CD14-positive monocyte (primary cell): ENCODE measurements around the gene PNMA8C. TPM values are rescaled to one million over a fixed set of nuclear protein-coding genes. Genes with fewer than 3 reads are reported as not detected.

Experiments
- DNase-seq, 3 donors: peaks; one replicate each; pipeline ENCODE4 v3.0.0-alpha.2; 2011 to 2022
- H2AFZ ChIP-seq: 2 replicates; pipeline ENCODE4 v1.6.0; 2012; ENCODE audit warnings: mild to moderate bottlenecking, low read depth, low read length, inconsistent platforms; ENCODE audit not compliant: insufficient read depth, poor library complexity, severe bottlenecking
- H3K27ac ChIP-seq, 2 donors: 1 replicate in 1 of 2; 2 replicates in 1 of 2; pipeline ENCODE4 v1.5.1; 2012 to 2013; ENCODE audit warnings: low read length in 2 of 2, control low read depth in 1 of 2, inconsistent platforms in 1 of 2, low read depth in 1 of 2, mild to moderate bottlenecking in 1 of 2
- H3K27me3 ChIP-seq, 2 donors: one replicate each; pipeline versions ENCODE4 v1.6.0 to v1.6.1; 2011 to 2013; ENCODE audit warnings: low read length in 2 of 2; ENCODE audit not compliant: control insufficient read depth in 2 of 2, insufficient read depth in 2 of 2
- H3K36me3 ChIP-seq, 2 donors: replicated peaks in 1 of 2; 1 replicate in 1 of 2; 2 replicates in 1 of 2; pipeline versions ENCODE4 v1.5.1 to v1.6.1; 2012 to 2013; ENCODE audit warnings: low read length in 2 of 2, control low read depth in 1 of 2, inconsistent platforms in 1 of 2, mild to moderate bottlenecking in 1 of 2; ENCODE audit not compliant: insufficient read depth in 2 of 2, control insufficient read depth in 1 of 2
- H3K4me1 ChIP-seq, 2 donors: 1 replicate in 1 of 2; 2 replicates in 1 of 2; pipeline versions ENCODE4 v1.5.1 to v1.6.1; 2012 to 2013; ENCODE audit warnings: low read length in 2 of 2, control low read depth in 1 of 2, inconsistent platforms in 1 of 2, mild to moderate bottlenecking in 1 of 2, moderate library complexity in 1 of 2; ENCODE audit not compliant: insufficient read depth in 2 of 2, control insufficient read depth in 1 of 2
- H3K4me2 ChIP-seq: replicated peaks from 2 replicates; pipeline ENCODE3; 2012; ENCODE audit warnings: low read length, moderate library complexity, mild to moderate bottlenecking; ENCODE audit not compliant: poor library complexity, severe bottlenecking; ENCODE audit errors: extremely low read depth
- H3K4me3 ChIP-seq, 3 experiments: fragments of 200-600 bp in 1 of 3; sonication (generic) in 1 of 3; replicated peaks in 1 of 3; 1 replicate in 2 of 3; 2 replicates in 1 of 3; pipeline ENCODE4 v1.5.1; 2011 to 2013; ENCODE audit warnings: low read length in 3 of 3, mild to moderate bottlenecking in 3 of 3, control low read depth in 2 of 3, low read depth in 2 of 3, inconsistent platforms in 1 of 3, moderate library complexity in 1 of 3
- H3K79me2 ChIP-seq: 2 replicates; pipeline ENCODE4 v1.6.0; 2012; ENCODE audit warnings: mild to moderate bottlenecking, control low read depth, inconsistent platforms, low read length, moderate library complexity; ENCODE audit not compliant: insufficient read depth
- H3K9ac ChIP-seq: 2 replicates; pipeline ENCODE4 v1.6.0; 2017; ENCODE audit warnings: low read length, mild to moderate bottlenecking; ENCODE audit not compliant: insufficient read depth, poor library complexity, severe bottlenecking
- H3K9me3 ChIP-seq, 2 donors: replicated peaks in 1 of 2; 1 replicate in 1 of 2; 2 replicates in 1 of 2; pipeline versions ENCODE4 v1.5.1 to v1.6.1; 2012 to 2013; ENCODE audit warnings: low read length in 2 of 2, control low read depth in 1 of 2; ENCODE audit not compliant: control insufficient read depth in 1 of 2, insufficient read depth in 1 of 2
- H4K20me1 ChIP-seq: 2 replicates; pipeline ENCODE4 v1.6.0; 2012; ENCODE audit warnings: mild to moderate bottlenecking, low read length, control low read depth, moderate library complexity; ENCODE audit not compliant: insufficient read depth
- H3K27ac Mint-ChIP-seq, 7 donors: one replicate each; pipeline ENCODE4 v1.8.0; 2020; ENCODE audit warnings: mild to moderate bottlenecking in 7 of 7, mixed read lengths in 7 of 7, moderate library complexity in 6 of 7, inconsistent platforms in 2 of 7
- H3K27me3 Mint-ChIP-seq, 3 donors: one replicate each; pipeline ENCODE4 v1.8.0; 2021 to 2022; ENCODE audit warnings: low read depth in 3 of 3, mild to moderate bottlenecking in 3 of 3, mixed read lengths in 3 of 3, moderate library complexity in 3 of 3, inconsistent platforms in 1 of 3
- H3K36me3 Mint-ChIP-seq, 2 donors: one replicate each; pipeline ENCODE4 v1.8.0; 2020; ENCODE audit warnings: mixed read lengths in 2 of 2, inconsistent platforms in 1 of 2, mild to moderate bottlenecking in 1 of 2
- H3K4me1 Mint-ChIP-seq: one replicate; pipeline ENCODE4 v1.8.0; 2020; ENCODE audit warnings: mild to moderate bottlenecking, mixed read lengths
- H3K4me3 Mint-ChIP-seq, 2 donors: one replicate each; pipeline ENCODE4 v1.8.0; 2020; ENCODE audit warnings: mild to moderate bottlenecking in 2 of 2, mixed read lengths in 2 of 2, moderate library complexity in 1 of 2
- H3K9me3 Mint-ChIP-seq, 7 donors: one replicate each; pipeline ENCODE4 v1.8.0; 2020 to 2022; ENCODE audit warnings: mixed read lengths in 7 of 7, mild to moderate bottlenecking in 6 of 7, moderate library complexity in 6 of 7, inconsistent platforms in 2 of 7
- WGBS: methylation state at CpG from one replicate; pipeline ENCODE4 v1.1.5; 2013; ENCODE audit warnings: missing lambda C conversion rate; ENCODE audit not compliant: insufficient coverage; 5-methylcytosine and 5-hydroxymethylcytosine counted together
- intact Hi-C, 2 donors: fragments of 100-400 bp; cut with micrococcal nuclease; formaldehyde crosslinking; loops; one replicate each; pipeline versions ENCODE4 v1.15.0 to v1.15.1; 2023
- polyA plus RNA-seq, 3 donors: library from polyadenylated mRNA; depleted of rRNA in 1 of 3; unstranded in 2 of 3; stranded (reverse) in 1 of 3; fragments of 300-500 nt in 2 of 3; fragments of >200 nt in 1 of 3; fragmentation: Illumina TruSeq in 2 of 3; gene quantifications; 1 replicate in 2 of 3; 2 replicates in 1 of 3; pipeline ENCODE4 v1.2.3, GENCODE V29; 2012 to 2021
- TF ChIP-seq, protein P1 (sequence below): fragments of 200-600 bp; IDR thresholded peaks from one replicate; pipeline ENCODE4 v1.8.0; 2022; ENCODE audit warnings: antibody characterized with exemption, mild to moderate bottlenecking

PNMA8C gene
- polyA plus RNA-seq, 3 donors = not detected

DNA sequence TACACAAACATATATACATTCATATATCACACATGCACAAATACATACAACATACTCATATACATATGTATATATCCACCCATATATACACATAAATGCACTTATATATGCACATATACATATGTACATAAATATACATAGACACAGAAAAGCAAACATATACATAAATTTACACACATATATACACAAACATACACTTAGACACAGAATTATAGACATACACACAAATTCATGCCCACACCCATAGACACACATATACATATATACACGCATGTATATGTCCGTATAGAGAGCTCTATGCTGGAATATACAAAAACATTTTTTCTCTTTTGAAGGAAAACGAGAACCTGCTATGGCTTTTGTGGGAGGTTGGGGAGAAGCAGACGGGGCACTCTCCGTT lies 22.0 kb upstream of the PNMA8C start:
- H3K79me2 ChIP-seq = no peaks in the 10 kb centered on the region
- Mint-ChIP-seq H3K27ac (no peak overlapping the region), H3K4me3 (no peak overlapping the region), H3K27me3 (peaks cover 15 to 37% (median 21%) of the 10 kb centered on the region in 3 donors), H3K9me3 (peaks cover 0 to 12% (median 8%) of the 10 kb centered on the region in 7 donors), H3K36me3 (no peaks in the 10 kb centered on the region), H3K4me1 (no peaks in the 10 kb centered on the region)
- TF ChIP-seq, protein P1, sequence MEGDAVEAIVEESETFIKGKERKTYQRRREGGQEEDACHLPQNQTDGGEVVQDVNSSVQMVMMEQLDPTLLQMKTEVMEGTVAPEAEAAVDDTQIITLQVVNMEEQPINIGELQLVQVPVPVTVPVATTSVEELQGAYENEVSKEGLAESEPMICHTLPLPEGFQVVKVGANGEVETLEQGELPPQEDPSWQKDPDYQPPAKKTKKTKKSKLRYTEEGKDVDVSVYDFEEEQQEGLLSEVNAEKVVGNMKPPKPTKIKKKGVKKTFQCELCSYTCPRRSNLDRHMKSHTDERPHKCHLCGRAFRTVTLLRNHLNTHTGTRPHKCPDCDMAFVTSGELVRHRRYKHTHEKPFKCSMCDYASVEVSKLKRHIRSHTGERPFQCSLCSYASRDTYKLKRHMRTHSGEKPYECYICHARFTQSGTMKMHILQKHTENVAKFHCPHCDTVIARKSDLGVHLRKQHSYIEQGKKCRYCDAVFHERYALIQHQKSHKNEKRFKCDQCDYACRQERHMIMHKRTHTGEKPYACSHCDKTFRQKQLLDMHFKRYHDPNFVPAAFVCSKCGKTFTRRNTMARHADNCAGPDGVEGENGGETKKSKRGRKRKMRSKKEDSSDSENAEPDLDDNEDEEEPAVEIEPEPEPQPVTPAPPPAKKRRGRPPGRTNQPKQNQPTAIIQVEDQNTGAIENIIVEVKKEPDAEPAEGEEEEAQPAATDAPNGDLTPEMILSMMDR = no peak
- no peak overlapping the region for H3K27ac ChIP-seq
- H3K4me3 ChIP-seq = no peak overlapping the region
- H2AFZ ChIP-seq = no peak overlapping the region
- H4K20me1 ChIP-seq = no peaks in the 10 kb centered on the region
- no peak for DNase-seq
- no peaks in the 10 kb centered on the region for H3K36me3 ChIP-seq
- no peak overlapping the region for H3K9ac ChIP-seq
- H3K4me1 ChIP-seq = no peaks in the 10 kb centered on the region
- WGBS = no CpG with 5 or more reads among the region's 5 CpGs
- H3K4me2 ChIP-seq = no peak overlapping the region
- H3K27me3 ChIP-seq = peaks cover 0 to 7% of the 10 kb centered on the region in 2 donors
- H3K9me3 ChIP-seq = peaks cover 0 to 3% of the 10 kb centered on the region in 2 donors
- intact Hi-C loops = no loop called here

DNA sequence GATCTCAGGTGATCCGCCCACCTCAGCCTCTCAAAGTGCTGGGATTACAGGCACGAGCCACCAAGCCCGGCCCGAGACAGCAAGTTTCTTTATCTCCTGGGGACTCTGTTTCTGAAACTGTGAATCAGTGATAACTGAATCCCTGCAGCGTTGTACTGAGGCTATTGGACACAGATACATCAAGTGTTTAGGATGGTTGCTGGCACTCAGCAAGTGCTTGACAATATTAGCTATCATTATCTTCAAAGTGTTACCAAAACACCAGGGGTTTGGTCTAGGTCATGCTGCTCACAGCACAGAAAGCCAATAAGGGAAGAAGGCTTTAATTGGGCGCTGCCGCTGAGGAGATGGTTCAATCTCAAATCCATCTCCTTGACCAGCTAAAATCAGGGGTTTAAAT lies 20.5 kb upstream of the PNMA8C start:
- DNase-seq = no peak
- Histone ChIP-seq H3K27ac (no peak overlapping the region), H3K4me3 (no peak overlapping the region), H3K79me2 (no peaks in the 10 kb centered on the region), H3K36me3 (no peaks in the 10 kb centered on the region), H3K4me1 (no peaks in the 10 kb centered on the region), H3K4me2 (no peak overlapping the region), H3K9ac (no peak overlapping the region), H2AFZ (no peak overlapping the region), H4K20me1 (no peaks in the 10 kb centered on the region), H3K9me3 (peaks cover 0 to 3% of the 10 kb centered on the region in 2 donors), H3K27me3 (peaks cover 0 to 7% of the 10 kb centered on the region in 2 donors)
- no peaks in the 10 kb centered on the region for H3K4me1 Mint-ChIP-seq
- WGBS = 65% methylated on average over 4 of the region's 7 CpGs
- peaks cover 0 to 12% (median 6%) of the 10 kb centered on the region in 7 donors for H3K9me3 Mint-ChIP-seq
- H3K27me3 Mint-ChIP-seq = peaks cover 8 to 24% (median 13%) of the 10 kb centered on the region in 3 donors
- H3K36me3 Mint-ChIP-seq = no peaks in the 10 kb centered on the region
- intact Hi-C loops = no loop called here
- no peak overlapping the region for H3K27ac Mint-ChIP-seq
- TF ChIP-seq, protein P1 = no peak
- H3K4me3 Mint-ChIP-seq = no peak overlapping the region
